GM18520 (cell line): ENCODE measurements around the gene GNAZ.
"Not testable (repeated sequence)": the region's sequence is repeated elsewhere in the genome, so short reads cannot be mapped to it uniquely, and the experiment has no call there.

ENCODE experiments used
- ATAC-seq: cut with Tn5 transposase; IDR thresholded peaks from one replicate; pipeline ENCODE4 v1.9.1; 2021; ENCODE audit not compliant: unreplicated experiment

The GNAZ gene

DNA sequence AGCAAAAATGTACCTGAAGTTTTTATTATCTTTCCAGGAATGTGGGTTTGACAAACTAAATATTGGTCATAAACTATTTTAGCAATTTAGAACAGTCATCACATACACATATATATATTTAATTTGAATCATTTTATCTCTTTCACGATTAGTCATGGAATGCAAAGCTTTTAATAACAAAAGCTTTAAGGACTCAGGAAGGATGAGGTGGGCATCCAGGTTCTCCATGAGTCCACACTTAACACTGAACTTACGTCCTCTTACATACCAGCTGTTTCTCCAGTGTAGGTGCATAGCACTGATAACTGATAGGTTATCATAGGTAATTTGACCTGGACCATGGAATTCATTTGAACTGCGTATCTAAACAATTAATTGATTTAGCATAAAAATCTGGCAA, 28.1 kb upstream of the GNAZ start:
- no peak for ATAC-seq

- ATAC-seq: no peak
Measured at GRCh38 chr22:23044570-23044969, 25.7 kb upstream of the GNAZ start.

DNA sequence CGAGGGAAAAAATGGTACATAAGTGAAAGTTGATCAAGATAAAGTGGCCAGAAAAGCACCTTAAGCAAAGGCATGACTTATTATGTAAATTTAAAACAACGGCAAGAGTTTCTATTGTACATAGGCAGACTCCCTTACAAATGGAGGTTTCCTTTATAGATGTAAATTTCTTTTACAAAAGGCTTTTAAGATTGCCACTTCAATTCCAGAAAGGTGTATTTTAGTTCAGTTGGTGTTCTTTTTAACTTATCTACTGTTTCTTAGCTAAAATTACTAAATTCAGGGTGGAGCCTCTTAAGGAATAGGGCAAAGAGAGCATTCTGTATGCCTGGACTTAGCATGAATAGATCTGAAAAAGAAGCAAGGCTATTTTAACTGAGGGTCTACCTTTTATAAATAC, 24.9 kb upstream of the GNAZ start:
- no peak for ATAC-seq

DNA sequence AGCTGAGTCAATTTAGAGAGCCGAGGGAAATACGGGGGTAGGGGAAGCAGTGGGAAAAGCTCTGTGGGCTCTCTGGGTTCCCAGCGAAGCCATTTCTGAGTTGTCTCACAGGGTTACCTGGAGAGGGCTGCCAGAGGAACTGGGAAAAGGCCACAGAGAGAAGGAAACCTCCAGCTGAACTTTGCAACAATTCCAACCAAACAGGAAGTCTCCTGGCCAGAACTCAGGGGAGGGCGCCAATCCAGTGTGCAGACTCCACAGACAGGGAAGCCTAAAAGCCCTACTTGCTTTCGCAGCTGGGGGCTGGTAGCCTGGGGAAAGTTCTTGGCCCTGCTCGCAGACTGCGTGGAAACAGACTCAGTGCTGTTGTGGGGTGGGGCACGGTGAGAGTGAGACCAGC, 23.1 kb upstream of the GNAZ start:
- no peak for ATAC-seq

DNA sequence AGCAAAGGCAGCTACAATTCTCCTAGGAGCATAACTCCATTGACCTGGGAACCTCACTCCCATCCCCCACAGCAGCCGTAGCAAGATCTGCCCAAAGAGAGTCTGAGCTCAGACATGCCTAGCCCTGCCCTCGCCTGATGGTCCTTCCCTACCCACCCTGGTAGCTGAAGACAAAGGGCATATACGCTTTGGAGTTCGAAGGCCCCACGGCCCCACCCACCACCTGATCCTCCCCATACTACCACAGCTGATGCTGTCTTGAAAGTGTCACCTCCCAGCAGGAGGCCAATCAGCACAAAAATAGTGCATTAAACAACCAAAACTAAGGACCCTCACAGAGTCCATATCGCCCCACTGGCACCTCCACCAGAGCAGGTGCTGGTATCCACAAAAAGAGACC, 22.6 kb upstream of the GNAZ start:
- ATAC-seq: no peak

GRCh38 chr22:23050546-23050945, 19.8 kb upstream of the GNAZ start:
- ATAC-seq: not testable (repeated sequence)

GRCh38 chr22:23053051-23053707, 17.1 kb upstream of the GNAZ start:
- no peak for ATAC-seq

DNA sequence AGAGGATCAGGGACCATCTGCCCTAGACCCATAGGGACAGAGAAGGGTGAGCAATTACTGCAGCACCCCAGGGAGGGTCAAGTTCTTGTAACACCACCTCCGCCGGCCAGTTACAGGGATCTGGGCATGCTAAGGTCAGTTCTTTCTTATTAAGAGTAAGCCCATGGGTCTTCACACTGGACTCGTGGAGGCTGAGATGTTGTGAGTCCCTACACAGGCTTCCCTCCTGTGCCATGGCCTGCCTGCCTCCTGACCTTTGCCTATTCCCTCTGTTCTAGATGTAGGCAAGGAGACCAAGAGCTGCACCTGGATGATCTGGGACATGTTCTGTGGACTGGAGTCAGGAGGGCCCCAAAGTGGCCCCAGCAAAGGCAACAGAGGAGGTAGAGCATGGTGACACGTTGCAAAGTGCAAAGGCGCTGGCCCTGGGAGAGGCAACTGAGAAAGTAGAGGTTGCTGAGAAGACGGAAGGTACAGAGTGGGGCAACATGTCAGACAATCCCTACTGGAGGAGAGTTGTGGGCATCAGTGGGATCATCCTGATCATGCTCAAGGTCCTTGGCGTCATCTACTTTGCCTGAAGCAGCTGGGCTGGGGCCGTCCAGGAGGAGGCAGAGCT, 16.3 kb upstream of the GNAZ start:
- ATAC-seq: no peak

DNA sequence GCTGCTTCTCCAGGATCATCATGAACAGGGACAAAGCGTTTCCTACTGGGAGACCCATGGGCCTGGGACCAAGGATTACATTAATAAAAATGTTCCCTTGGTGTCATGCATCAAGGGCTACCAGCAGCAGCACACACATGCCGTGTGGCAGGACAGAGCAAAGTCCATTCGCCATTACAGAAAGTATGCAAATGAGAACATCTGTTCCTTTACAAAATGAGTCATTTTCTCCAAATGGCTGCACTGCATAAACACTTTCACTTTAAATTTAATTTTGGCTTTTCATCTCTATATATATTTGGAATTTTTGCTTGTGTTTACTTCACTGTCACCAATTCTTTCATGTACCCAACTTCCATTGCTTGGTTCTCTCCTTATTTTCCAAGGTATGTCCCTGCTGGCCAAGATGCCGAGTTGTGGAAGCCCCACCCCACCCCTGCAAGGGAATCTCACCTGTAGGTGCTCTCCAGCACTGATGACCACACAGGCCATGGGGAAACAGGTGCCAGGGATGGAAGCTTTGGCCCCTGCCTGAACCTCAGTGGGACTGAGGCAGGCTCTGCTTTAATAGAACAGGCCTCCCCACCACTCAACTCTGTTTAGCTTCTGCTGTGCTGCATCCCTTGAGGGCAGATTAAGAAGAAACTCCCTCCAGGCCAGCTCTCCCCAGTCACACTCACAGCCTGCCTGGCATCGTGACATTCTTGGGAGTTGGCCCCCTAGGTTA, 15.6 kb upstream of the GNAZ start:
- ATAC-seq: no peak

GRCh38 chr22:23055449-23056179, 14.7 kb upstream of the GNAZ start:
- no peak for ATAC-seq

DNA sequence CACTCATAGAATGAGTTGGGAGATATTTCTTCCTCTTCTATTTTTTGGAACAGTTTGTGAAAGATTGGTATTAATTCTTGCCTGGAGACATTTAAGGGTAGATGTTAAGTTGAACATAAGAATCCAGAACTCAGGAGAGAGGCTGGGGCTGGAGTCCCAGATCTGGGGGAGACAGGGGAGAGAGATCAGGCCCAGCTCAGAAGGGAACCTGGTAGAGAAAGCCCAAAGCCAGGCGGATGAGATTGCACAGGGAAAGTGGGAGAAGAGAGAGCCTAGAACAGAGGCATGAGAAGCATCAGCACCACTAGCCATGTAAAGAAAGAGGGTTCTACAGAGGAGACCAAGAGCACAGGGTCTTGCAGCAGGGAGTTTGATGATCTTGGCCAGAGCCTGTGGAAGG, 13.0 kb upstream of the GNAZ start:
- no peak for ATAC-seq

GRCh38 chr22:23058063-23058462, 12.3 kb upstream of the GNAZ start:
- no peak for ATAC-seq

DNA sequence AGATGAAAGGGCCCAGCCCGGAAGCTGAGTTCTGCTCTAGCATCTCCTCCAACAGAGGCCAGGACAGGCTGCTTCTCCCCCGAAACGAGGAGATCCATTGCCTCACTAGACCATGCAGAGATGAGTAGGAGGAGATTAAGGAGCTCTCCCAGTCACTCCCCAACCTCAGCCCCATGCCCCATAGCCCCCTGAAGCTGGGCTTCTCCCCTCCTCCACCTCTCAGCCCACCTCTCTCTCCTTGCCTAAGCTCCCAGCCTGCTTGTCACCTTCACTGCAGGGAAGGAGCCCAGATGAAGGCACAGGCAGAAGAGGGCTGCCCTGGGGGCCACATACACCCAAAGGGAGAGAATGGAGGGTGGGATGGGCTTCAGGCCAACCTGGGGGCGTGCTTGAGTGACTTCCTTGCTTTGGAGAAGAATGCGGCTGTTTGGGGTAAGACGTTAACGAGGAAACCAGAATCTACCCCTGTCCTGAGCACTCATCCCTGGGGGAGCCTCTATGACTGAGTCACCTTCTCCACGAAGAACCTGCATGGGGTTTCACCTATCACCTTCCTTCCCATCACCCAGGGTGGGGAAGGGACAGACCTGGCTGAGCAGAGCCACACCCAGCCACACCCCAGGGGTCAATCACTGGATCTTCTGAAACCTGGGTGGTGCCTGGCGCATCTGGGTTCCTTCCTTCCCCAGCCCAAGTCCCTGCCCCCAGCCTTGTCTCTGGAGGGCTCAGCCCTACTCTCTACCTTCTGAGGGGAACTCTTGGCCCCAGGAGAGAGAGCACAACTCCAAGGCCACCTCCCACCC, 11.6 kb upstream of the GNAZ start:
- ATAC-seq: no peak

- ATAC-seq: no peak
Measured at GRCh38 chr22:23059284-23059948, 10.9 kb upstream of the GNAZ start.

- no peak for ATAC-seq
Measured at GRCh38 chr22:23060612-23061400, 9.5 kb upstream of the GNAZ start.

- ATAC-seq: no peak
Measured at GRCh38 chr22:23061471-23062280, 8.6 kb upstream of the GNAZ start.

- ATAC-seq: no peak
Measured at GRCh38 chr22:23062616-23063538, 7.4 kb upstream of the GNAZ start.
